ENCODE measurements around the gene ACTBL2.

ACTBL2 gene

GRCh38 chr5:57478826-57479225 is 3.8 kb downstream of the ACTBL2 start:
- no peaks in the 10 kb centered on the region for H3K9me2 ChIP-seq (ENCODE audit: low read depth, low read length)
- no peak overlapping the region for H3K9ac ChIP-seq (ENCODE audit: low read length)
- no peaks in the 10 kb centered on the region for H3K4me1 ChIP-seq (ENCODE audit: insufficient read depth, low read length, severe bottlenecking)
- no peak overlapping the region for H3K27ac ChIP-seq (ENCODE audit: low read depth, low read length, poor library complexity, severe bottlenecking)
- no peak overlapping the region for H2AFZ ChIP-seq (ENCODE audit: low read length)
- H4K20me1 ChIP-seq (ENCODE audit: insufficient read depth, low read length) = no peaks in the 10 kb centered on the region
- TF ChIP-seq EZH2 (IDR thresholded peaks at IDR 0.05; ENCODE audit: borderline replicate concordance, low read length) = no peak
- TF ChIP-seq, protein P1, sequence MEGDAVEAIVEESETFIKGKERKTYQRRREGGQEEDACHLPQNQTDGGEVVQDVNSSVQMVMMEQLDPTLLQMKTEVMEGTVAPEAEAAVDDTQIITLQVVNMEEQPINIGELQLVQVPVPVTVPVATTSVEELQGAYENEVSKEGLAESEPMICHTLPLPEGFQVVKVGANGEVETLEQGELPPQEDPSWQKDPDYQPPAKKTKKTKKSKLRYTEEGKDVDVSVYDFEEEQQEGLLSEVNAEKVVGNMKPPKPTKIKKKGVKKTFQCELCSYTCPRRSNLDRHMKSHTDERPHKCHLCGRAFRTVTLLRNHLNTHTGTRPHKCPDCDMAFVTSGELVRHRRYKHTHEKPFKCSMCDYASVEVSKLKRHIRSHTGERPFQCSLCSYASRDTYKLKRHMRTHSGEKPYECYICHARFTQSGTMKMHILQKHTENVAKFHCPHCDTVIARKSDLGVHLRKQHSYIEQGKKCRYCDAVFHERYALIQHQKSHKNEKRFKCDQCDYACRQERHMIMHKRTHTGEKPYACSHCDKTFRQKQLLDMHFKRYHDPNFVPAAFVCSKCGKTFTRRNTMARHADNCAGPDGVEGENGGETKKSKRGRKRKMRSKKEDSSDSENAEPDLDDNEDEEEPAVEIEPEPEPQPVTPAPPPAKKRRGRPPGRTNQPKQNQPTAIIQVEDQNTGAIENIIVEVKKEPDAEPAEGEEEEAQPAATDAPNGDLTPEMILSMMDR (IDR thresholded peaks at IDR 0.05; ENCODE audit: low read length) = no peak
- no peaks in the 10 kb centered on the region for H3F3A ChIP-seq (ENCODE audit: insufficient read depth, low read length)
- no peaks in the 10 kb centered on the region for H3K36me3 ChIP-seq (ENCODE audit: insufficient read depth, low read length)
- H3K9me3 ChIP-seq (ENCODE audit: low read length) = no peaks in the 10 kb centered on the region
- no peak overlapping the region for H3K4me3 ChIP-seq (ENCODE audit: low read depth, low read length, poor library complexity, severe bottlenecking)
- H3K79me2 ChIP-seq (ENCODE audit: insufficient read depth, low read length) = no peaks in the 10 kb centered on the region
- no peak overlapping the region for H3K4me2 ChIP-seq (ENCODE audit: low read length)
- no peaks in the 10 kb centered on the region for H3K27me3 ChIP-seq (ENCODE audit: insufficient read depth, low read length)

- H3K4me2 ChIP-seq (ENCODE audit: low read length) = no peak overlapping the region
- TF ChIP-seq EZH2 (IDR thresholded peaks at IDR 0.05; ENCODE audit: borderline replicate concordance, low read length) = no peak
- TF ChIP-seq, protein P1 (IDR thresholded peaks at IDR 0.05; ENCODE audit: low read length) = no peak
- no peaks in the 10 kb centered on the region for H4K20me1 ChIP-seq (ENCODE audit: insufficient read depth, low read length)
- H3K79me2 ChIP-seq (ENCODE audit: insufficient read depth, low read length) = no peaks in the 10 kb centered on the region
- H3K9ac ChIP-seq (ENCODE audit: low read length) = no peak overlapping the region
- no peaks in the 10 kb centered on the region for H3F3A ChIP-seq (ENCODE audit: insufficient read depth, low read length)
- H3K4me1 ChIP-seq (ENCODE audit: insufficient read depth, low read length, severe bottlenecking) = no peaks in the 10 kb centered on the region
- H3K9me2 ChIP-seq (ENCODE audit: low read depth, low read length) = no peaks in the 10 kb centered on the region
- no peak overlapping the region for H3K27ac ChIP-seq (ENCODE audit: low read depth, low read length, poor library complexity, severe bottlenecking)
- no peaks in the 10 kb centered on the region for H3K9me3 ChIP-seq (ENCODE audit: low read length)
- H3K4me3 ChIP-seq (ENCODE audit: low read depth, low read length, poor library complexity, severe bottlenecking) = no peak overlapping the region
- no peak overlapping the region for H2AFZ ChIP-seq (ENCODE audit: low read length)
- H3K27me3 ChIP-seq (ENCODE audit: insufficient read depth, low read length) = no peaks in the 10 kb centered on the region
- no peaks in the 10 kb centered on the region for H3K36me3 ChIP-seq (ENCODE audit: insufficient read depth, low read length)
Measured at GRCh38 chr5:57476601-57477056, 6.0 kb downstream of the ACTBL2 start.

- Histone ChIP-seq H2AFZ (ENCODE audit: low read length) (no peak overlapping the region), H4K20me1 (ENCODE audit: insufficient read depth, low read length) (no peaks in the 10 kb centered on the region), H3F3A (ENCODE audit: insufficient read depth, low read length) (no peaks in the 10 kb centered on the region), H3K9me2 (ENCODE audit: low read depth, low read length) (no peaks in the 10 kb centered on the region), H3K27ac (ENCODE audit: low read depth, low read length, poor library complexity, severe bottlenecking) (no peak overlapping the region), H3K4me2 (ENCODE audit: low read length) (no peak overlapping the region), H3K9ac (ENCODE audit: low read length) (no peak overlapping the region), H3K27me3 (ENCODE audit: insufficient read depth, low read length) (no peaks in the 10 kb centered on the region), H3K4me1 (ENCODE audit: insufficient read depth, low read length, severe bottlenecking) (no peaks in the 10 kb centered on the region), H3K9me3 (ENCODE audit: low read length) (no peaks in the 10 kb centered on the region), H3K4me3 (ENCODE audit: low read depth, low read length, poor library complexity, severe bottlenecking) (no peak overlapping the region), H3K79me2 (ENCODE audit: insufficient read depth, low read length) (no peaks in the 10 kb centered on the region), H3K36me3 (ENCODE audit: insufficient read depth, low read length) (no peaks in the 10 kb centered on the region)
- TF ChIP-seq, protein P1 (IDR thresholded peaks at IDR 0.05; ENCODE audit: low read length) = no peak
Measured at GRCh38 chr5:57470339-57470738, 12.3 kb downstream of the ACTBL2 start.
